Neural cell (in vitro differentiated cells): ENCODE data around the gene C2orf42. TPM values are rescaled to one million over a fixed set of nuclear protein-coding genes. Genes with fewer than 3 reads are reported as not detected.
"Not testable (repeated sequence)": the region's sequence is repeated elsewhere in the genome, so short reads cannot be mapped to it uniquely, and the experiment has no call there.

Experiments
- H2AFZ ChIP-seq: fragments of 200-600, 300-800 bp; sonication (generic), shearing (Covaris generic); 2 replicates; pipeline ENCODE4 v1.6.0; 2014; ENCODE audit warnings: low read depth, mild to moderate bottlenecking, antibody characterized with exemption, low read length, moderate library complexity
- H3F3A ChIP-seq: fragments of 200-600 bp; shearing (Covaris generic); 2 replicates; pipeline ENCODE4 v1.6.1; 2016; ENCODE audit warnings: mild to moderate bottlenecking, moderate library complexity, mixed read lengths, antibody characterized with exemption, low read length; ENCODE audit not compliant: insufficient read depth, poor library complexity, severe bottlenecking
- H3K27ac ChIP-seq: fragments of 200-600, 300-800 bp; sonication (generic), shearing (Covaris generic); 2 replicates; pipeline ENCODE4 v1.5.1; 2014; ENCODE audit warnings: mild to moderate bottlenecking, low read length, moderate library complexity
- H3K27me3 ChIP-seq: fragments of 300-800, 200-600 bp; sonication (generic), shearing (Covaris generic); 2 replicates; pipeline ENCODE4 v1.6.0; 2014; ENCODE audit warnings: mild to moderate bottlenecking, low read depth, low read length, moderate library complexity; ENCODE audit not compliant: insufficient read depth
- H3K36me3 ChIP-seq: fragments of 300-800, 200-600 bp; sonication (generic), shearing (Covaris generic); 2 replicates; pipeline ENCODE4 v1.5.1; 2014; ENCODE audit warnings: mild to moderate bottlenecking, antibody characterized with exemption, low read length, moderate library complexity; ENCODE audit not compliant: insufficient read depth
- H3K4me2 ChIP-seq: fragments of 300-800, 200-600 bp; sonication (generic), shearing (Covaris generic); 2 replicates; pipeline ENCODE4 v1.6.0; 2014; ENCODE audit warnings: mild to moderate bottlenecking, low read length
- H3K4me3 ChIP-seq: fragments of 300-800, 200-600 bp; sonication (generic), shearing (Covaris generic); 2 replicates; pipeline ENCODE4 v1.5.1; 2014; ENCODE audit warnings: mild to moderate bottlenecking, low read length, moderate library complexity
- H3K79me2 ChIP-seq: fragments of 200-600 bp; shearing (Covaris generic); replicated peaks from 2 replicates; pipeline ENCODE4 v1.6.0; 2014; ENCODE audit warnings: mild to moderate bottlenecking, low read length, moderate library complexity; ENCODE audit not compliant: insufficient read depth
- H3K9ac ChIP-seq: fragments of 300-800, 200-600 bp; sonication (generic), shearing (Covaris generic); 2 replicates; pipeline ENCODE4 v1.6.1; 2016; ENCODE audit warnings: mild to moderate bottlenecking, low read length, mixed read lengths
- H3K9me2 ChIP-seq: fragments of 200-600 bp; shearing (Covaris generic); 2 replicates; pipeline ENCODE4 v1.6.1; 2016; ENCODE audit warnings: mild to moderate bottlenecking, low read length, mixed read lengths; ENCODE audit not compliant: insufficient read depth
- H3K9me3 ChIP-seq: fragments of 200-600, 300-800 bp; sonication (generic), shearing (Covaris generic); 2 replicates; pipeline ENCODE4 v1.6.1; 2016; ENCODE audit warnings: mild to moderate bottlenecking, mixed run types, low read length, moderate library complexity, mixed read lengths
- H4K20me1 ChIP-seq: fragments of 200-600 bp; shearing (Covaris generic); 2 replicates; pipeline ENCODE4 v1.6.1; 2016; ENCODE audit warnings: mild to moderate bottlenecking, mixed run types; ENCODE audit not compliant: insufficient read depth
- CTCF ChIP-seq: fragments of 450-650 bp; IDR thresholded peaks from 2 replicates; pipeline ENCODE4 v1.5.1; 2014; ENCODE audit warnings: antibody characterized with exemption, mild to moderate bottlenecking, moderate library complexity; ENCODE audit not compliant: poor library complexity, severe bottlenecking
- EP300 ChIP-seq: fragments of 450-650 bp; conservative IDR thresholded peaks from 2 replicates; pipeline ENCODE4 v1.6.1; 2014; ENCODE audit warnings: antibody characterized with exemption, mild to moderate bottlenecking, moderate library complexity; ENCODE audit not compliant: poor library complexity, severe bottlenecking
- EZH2 ChIP-seq: fragments of 200-600, 300-800 bp; shearing (Covaris generic), sonication (generic); IDR thresholded peaks from 2 replicates; pipeline ENCODE4 v1.6.1; 2014; ENCODE audit warnings: antibody characterized with exemption, low read length, borderline replicate concordance, mild to moderate bottlenecking; ENCODE audit not compliant: insufficient read depth, poor library complexity, severe bottlenecking
- MXI1 ChIP-seq: fragments of 450-650 bp; conservative IDR thresholded peaks from 2 replicates; pipeline ENCODE4 v1.6.1; 2014; ENCODE audit warnings: antibody characterized with exemption, mild to moderate bottlenecking; ENCODE audit not compliant: poor library complexity, severe bottlenecking
- POLR2AphosphoS5 ChIP-seq: IDR thresholded peaks from 2 replicates; pipeline ENCODE4 v1.6.1; 2012
- RAD21 ChIP-seq: fragments of 450-650 bp; conservative IDR thresholded peaks from 2 replicates; pipeline ENCODE4 v1.6.1; 2014; ENCODE audit warnings: antibody characterized with exemption, mild to moderate bottlenecking, moderate library complexity
- SMC3 ChIP-seq: fragments of 450-650 bp; conservative IDR thresholded peaks from 2 replicates; pipeline ENCODE4 v1.6.1; 2014; ENCODE audit warnings: antibody characterized with exemption, mild to moderate bottlenecking, moderate library complexity; ENCODE audit not compliant: poor library complexity
- TAF1 ChIP-seq: IDR thresholded peaks from 2 replicates; pipeline ENCODE4 v1.6.1; 2012; ENCODE audit warnings: low read depth
- polyA plus RNA-seq: library from polyadenylated mRNA; depleted of rRNA; stranded (reverse); fragments of >200 nt; gene quantifications from 2 replicates; pipeline ENCODE4 v1.2.3, GENCODE V29; 2014
- TF ChIP-seq, protein P1 (sequence below): IDR thresholded peaks from 2 replicates; pipeline ENCODE4 v1.6.1; 2012; ENCODE audit warnings: borderline replicate concordance

C2orf42 gene
- polyA plus RNA-seq, 1 donor from 2014 or later, result 14.4 TPM

GRCh38 chr2:70132244-70133126 lies 58.3 kb downstream of the C2orf42 start:
- Histone ChIP-seq H3K36me3 (no peaks in the 10 kb centered on the region), H3K27me3 (no peaks in the 10 kb centered on the region), H3K4me2 (no peak overlapping the region), H2AFZ (no peak overlapping the region), H3K9me2 (no peaks in the 10 kb centered on the region), H3K79me2 (no peaks in the 10 kb centered on the region), H3K9ac (no peak overlapping the region), H4K20me1 (no peaks in the 10 kb centered on the region), H3F3A (no peaks in the 10 kb centered on the region), H3K9me3 (no peaks in the 10 kb centered on the region), H3K4me3 (no peak overlapping the region), H3K27ac (no peak overlapping the region)
- no peak for TF ChIP-seq EZH2
- TF ChIP-seq EP300, result no peak
- TF ChIP-seq MXI1, result no peak
- no peak for TF ChIP-seq SMC3
- no peak for TF ChIP-seq POLR2AphosphoS5
- no peak for TF ChIP-seq RAD21
- no peak for TF ChIP-seq CTCF
- no peak for TF ChIP-seq TAF1
- TF ChIP-seq, protein P1, sequence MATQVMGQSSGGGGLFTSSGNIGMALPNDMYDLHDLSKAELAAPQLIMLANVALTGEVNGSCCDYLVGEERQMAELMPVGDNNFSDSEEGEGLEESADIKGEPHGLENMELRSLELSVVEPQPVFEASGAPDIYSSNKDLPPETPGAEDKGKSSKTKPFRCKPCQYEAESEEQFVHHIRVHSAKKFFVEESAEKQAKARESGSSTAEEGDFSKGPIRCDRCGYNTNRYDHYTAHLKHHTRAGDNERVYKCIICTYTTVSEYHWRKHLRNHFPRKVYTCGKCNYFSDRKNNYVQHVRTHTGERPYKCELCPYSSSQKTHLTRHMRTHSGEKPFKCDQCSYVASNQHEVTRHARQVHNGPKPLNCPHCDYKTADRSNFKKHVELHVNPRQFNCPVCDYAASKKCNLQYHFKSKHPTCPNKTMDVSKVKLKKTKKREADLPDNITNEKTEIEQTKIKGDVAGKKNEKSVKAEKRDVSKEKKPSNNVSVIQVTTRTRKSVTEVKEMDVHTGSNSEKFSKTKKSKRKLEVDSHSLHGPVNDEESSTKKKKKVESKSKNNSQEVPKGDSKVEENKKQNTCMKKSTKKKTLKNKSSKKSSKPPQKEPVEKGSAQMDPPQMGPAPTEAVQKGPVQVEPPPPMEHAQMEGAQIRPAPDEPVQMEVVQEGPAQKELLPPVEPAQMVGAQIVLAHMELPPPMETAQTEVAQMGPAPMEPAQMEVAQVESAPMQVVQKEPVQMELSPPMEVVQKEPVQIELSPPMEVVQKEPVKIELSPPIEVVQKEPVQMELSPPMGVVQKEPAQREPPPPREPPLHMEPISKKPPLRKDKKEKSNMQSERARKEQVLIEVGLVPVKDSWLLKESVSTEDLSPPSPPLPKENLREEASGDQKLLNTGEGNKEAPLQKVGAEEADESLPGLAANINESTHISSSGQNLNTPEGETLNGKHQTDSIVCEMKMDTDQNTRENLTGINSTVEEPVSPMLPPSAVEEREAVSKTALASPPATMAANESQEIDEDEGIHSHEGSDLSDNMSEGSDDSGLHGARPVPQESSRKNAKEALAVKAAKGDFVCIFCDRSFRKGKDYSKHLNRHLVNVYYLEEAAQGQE, result no peak

DNA sequence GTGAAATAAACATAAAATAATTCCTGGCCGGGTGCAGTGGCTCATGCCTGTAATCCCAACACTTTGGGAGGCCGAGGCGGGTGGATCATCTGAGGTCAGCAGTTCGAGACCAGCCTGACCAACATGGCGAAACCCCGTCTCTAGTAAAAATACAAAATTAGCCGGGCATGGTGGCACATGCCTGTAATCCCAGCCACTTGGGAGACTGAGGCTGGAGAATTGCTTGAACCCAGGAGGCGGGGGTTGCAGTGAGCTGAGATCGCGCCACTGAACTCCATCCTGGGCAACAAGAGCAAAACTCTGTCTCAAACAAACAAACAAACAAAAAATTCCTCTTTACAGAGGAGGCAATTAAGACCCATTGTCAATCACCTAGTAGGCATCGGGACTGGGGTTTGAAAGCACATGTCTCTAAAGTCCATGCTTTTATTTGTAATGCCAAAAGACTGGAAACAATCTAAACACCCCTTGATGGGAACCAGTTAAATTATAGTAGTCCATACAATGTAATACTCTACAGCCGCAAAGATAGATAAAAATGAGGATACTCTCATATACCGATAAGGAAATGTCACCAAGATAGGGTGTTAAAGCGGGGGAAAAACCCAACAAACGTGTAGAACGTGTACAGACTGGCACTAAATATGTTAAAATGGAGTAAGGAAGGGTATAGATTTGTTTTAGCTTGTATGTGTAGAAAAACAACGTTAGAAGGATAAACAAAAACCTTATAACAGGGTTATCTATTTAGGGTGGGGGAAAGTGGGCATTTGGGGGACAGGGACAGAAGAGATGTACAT lies 59.3 kb downstream of the C2orf42 start:
- not testable (repeated sequence) for H3F3A ChIP-seq, H3K27me3 ChIP-seq, H2AFZ ChIP-seq, H4K20me1 ChIP-seq, H3K9ac ChIP-seq, H3K9me3 ChIP-seq, H3K79me2 ChIP-seq, H3K4me2 ChIP-seq, H3K4me3 ChIP-seq, H3K9me2 ChIP-seq, H3K36me3 ChIP-seq, H3K27ac ChIP-seq
